Measurements from ENCODE around the gene AACS. TPM values are rescaled to one million over a fixed set of nuclear protein-coding genes. Genes with fewer than 3 reads are reported as not detected.
"Not testable (repeated sequence)": the region's sequence is repeated elsewhere in the genome, so short reads cannot be mapped to it uniquely, and the experiment has no call there.

AACS gene
- total RNA-seq, 3 donors from 2014 or later (not counting 1 experiment from before 2014, with no cell fraction given): 14.6 to 20.4 (median 18.1) TPM

GRCh38 chr12:125071456-125071855 is 6.2 kb downstream of the AACS start:
- Mint-ChIP-seq H3K27ac (no peak overlapping the region), H3K4me1 (peaks cover 8 to 10% of the 10 kb centered on the region in 2 donors), H3K36me3 (peaks cover 3% of the 10 kb centered on the region), H3K4me3 (no peak overlapping the region), H3K27me3 (ENCODE audit: low read depth in 2 of 2) (no peaks in the 10 kb centered on the region), H3K9me3 (no peaks in the 10 kb centered on the region)
- Histone ChIP-seq H3K36me3 (ENCODE audit: control insufficient read depth, insufficient read depth, low read length) (peaks cover 2% of the 10 kb centered on the region), H3K4me3 (ENCODE audit: low read length) (no peak overlapping the region), H3K4me1 (ENCODE audit: control insufficient read depth, insufficient read depth, low read length) (no peaks in the 10 kb centered on the region), H3K27me3 (ENCODE audit: control insufficient read depth, insufficient read depth, low read length) (no peaks in the 10 kb centered on the region), H3K27ac (ENCODE audit: low read length) (no peak overlapping the region), H3K9me3 (ENCODE audit: control insufficient read depth, insufficient read depth, low read length) (no peaks in the 10 kb centered on the region)
- intact Hi-C loops (cut with micrococcal nuclease): no loop called here
- TF ChIP-seq, protein P1, sequence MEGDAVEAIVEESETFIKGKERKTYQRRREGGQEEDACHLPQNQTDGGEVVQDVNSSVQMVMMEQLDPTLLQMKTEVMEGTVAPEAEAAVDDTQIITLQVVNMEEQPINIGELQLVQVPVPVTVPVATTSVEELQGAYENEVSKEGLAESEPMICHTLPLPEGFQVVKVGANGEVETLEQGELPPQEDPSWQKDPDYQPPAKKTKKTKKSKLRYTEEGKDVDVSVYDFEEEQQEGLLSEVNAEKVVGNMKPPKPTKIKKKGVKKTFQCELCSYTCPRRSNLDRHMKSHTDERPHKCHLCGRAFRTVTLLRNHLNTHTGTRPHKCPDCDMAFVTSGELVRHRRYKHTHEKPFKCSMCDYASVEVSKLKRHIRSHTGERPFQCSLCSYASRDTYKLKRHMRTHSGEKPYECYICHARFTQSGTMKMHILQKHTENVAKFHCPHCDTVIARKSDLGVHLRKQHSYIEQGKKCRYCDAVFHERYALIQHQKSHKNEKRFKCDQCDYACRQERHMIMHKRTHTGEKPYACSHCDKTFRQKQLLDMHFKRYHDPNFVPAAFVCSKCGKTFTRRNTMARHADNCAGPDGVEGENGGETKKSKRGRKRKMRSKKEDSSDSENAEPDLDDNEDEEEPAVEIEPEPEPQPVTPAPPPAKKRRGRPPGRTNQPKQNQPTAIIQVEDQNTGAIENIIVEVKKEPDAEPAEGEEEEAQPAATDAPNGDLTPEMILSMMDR (IDR thresholded peaks at IDR 0.05): no peak
- WGBS (ENCODE audit: insufficient coverage): 90% methylated on average over 12 of the region's 12 CpGs
- ATAC-seq (no peak), DNase-seq (no peak)

DNA sequence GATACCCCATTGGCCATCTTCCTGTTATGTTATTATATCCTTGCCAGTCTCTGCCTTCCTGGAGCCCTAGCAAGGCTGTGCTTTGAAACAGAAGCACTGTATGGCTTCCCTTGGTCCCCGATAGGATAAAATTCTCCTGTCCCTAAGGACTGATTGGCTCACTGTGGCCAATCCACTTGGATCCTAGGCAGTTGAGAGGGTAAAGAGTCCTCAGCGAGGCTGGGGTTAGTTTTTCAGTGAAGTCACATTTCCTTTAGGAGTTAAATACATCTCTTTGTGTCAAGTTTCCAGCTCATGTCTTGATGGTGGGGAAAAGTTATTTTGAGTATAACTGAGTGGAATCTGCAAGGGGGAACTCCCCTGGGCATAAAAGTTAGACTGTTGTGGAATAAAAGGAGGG is 7.3 kb downstream of the AACS start:
- Histone ChIP-seq H3K4me3 (ENCODE audit: low read length) (no peak overlapping the region), H3K27ac (ENCODE audit: low read length) (no peak overlapping the region), H3K9me3 (ENCODE audit: control insufficient read depth, insufficient read depth, low read length) (no peaks in the 10 kb centered on the region), H3K27me3 (ENCODE audit: control insufficient read depth, insufficient read depth, low read length) (no peaks in the 10 kb centered on the region), H3K36me3 (ENCODE audit: control insufficient read depth, insufficient read depth, low read length) (peaks cover 6% of the 10 kb centered on the region), H3K4me1 (ENCODE audit: control insufficient read depth, insufficient read depth, low read length) (no peaks in the 10 kb centered on the region)
- intact Hi-C loops (cut with micrococcal nuclease): no loop called here
- TF ChIP-seq, protein P1 (IDR thresholded peaks at IDR 0.05): no peak
- H3K36me3 Mint-ChIP-seq: peaks cover 5% of the 10 kb centered on the region
- no peak overlapping the region for H3K27ac Mint-ChIP-seq
- ATAC-seq (no peak), DNase-seq (no peak)
- 92% methylated on average over 2 of the region's 2 CpGs for WGBS (ENCODE audit: insufficient coverage)
- no peaks in the 10 kb centered on the region for H3K27me3 Mint-ChIP-seq (ENCODE audit: low read depth in 2 of 2)
- no peak overlapping the region for H3K4me3 Mint-ChIP-seq
- H3K4me1 Mint-ChIP-seq: no peaks in the 10 kb centered on the region
- H3K9me3 Mint-ChIP-seq: no peaks in the 10 kb centered on the region

DNA sequence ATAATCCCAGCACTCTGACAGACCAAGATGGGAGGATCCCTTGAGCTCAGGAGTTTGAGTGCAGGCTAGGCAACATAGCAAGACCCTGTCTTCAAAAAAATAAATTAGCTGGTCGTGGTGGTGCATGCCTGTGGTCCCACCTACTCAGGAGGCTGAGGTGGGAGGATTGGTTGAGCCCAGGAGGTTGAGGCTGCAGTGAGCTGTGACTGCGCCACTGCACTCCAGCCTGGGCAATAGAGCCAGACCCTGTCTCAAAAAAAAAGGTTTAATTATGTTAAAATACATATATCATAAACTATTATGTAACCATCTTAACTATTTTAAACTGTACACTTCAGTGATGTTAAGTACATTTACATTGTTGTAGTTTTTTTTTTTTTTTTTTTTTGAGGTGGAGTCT is 9.1 kb downstream of the AACS start:
- H3K4me3 Mint-ChIP-seq; H3K4me1 Mint-ChIP-seq; DNase-seq; H3K9me3 ChIP-seq (ENCODE audit: control insufficient read depth, insufficient read depth, low read length); H3K36me3 Mint-ChIP-seq; H3K27me3 ChIP-seq (ENCODE audit: control insufficient read depth, insufficient read depth, low read length); intact Hi-C loops (cut with micrococcal nuclease); H3K9me3 Mint-ChIP-seq; H3K4me1 ChIP-seq (ENCODE audit: control insufficient read depth, insufficient read depth, low read length); H3K27ac ChIP-seq (ENCODE audit: low read length); H3K27ac Mint-ChIP-seq; ATAC-seq; H3K27me3 Mint-ChIP-seq (ENCODE audit: low read depth in 2 of 2); H3K36me3 ChIP-seq (ENCODE audit: control insufficient read depth, insufficient read depth, low read length); H3K4me3 ChIP-seq (ENCODE audit: low read length): not testable (repeated sequence)
- WGBS (ENCODE audit: insufficient coverage): 57% methylated on average over 1 of the region's 2 CpGs

DNA sequence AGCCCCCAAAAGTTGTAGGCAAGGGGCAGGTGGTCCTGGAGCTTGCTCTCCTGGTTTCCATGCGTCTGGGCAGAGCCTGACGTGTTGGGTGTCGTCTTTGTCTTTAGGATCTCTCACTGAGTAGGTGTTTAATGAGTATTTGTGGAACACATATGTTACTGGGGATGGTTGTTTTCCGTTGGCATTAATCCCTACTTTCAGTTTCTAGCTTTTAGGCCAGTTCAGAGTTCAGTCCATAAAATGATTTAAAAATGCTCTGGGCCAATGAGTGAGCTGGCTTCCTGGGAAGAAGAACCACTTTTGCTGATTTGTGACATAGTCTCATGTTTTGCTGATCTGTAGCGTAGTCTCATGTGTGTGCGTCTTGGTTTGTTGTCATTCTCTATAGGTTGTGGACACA is 10.9 kb downstream of the AACS start:
- TF ChIP-seq, protein P1 (IDR thresholded peaks at IDR 0.05): no peak
- ATAC-seq (no peak), DNase-seq (no peak)
- Mint-ChIP-seq H3K27me3 (ENCODE audit: low read depth in 2 of 2) (no peaks in the 10 kb centered on the region), H3K27ac (no peak overlapping the region), H3K36me3 (peaks cover 5% of the 10 kb centered on the region), H3K4me3 (no peak overlapping the region), H3K9me3 (no peaks in the 10 kb centered on the region), H3K4me1 (no peaks in the 10 kb centered on the region)
- Histone ChIP-seq H3K4me3 (ENCODE audit: low read length) (no peak overlapping the region), H3K4me1 (ENCODE audit: control insufficient read depth, insufficient read depth, low read length) (no peaks in the 10 kb centered on the region), H3K27ac (ENCODE audit: low read length) (no peak overlapping the region), H3K27me3 (ENCODE audit: control insufficient read depth, insufficient read depth, low read length) (no peaks in the 10 kb centered on the region), H3K9me3 (ENCODE audit: control insufficient read depth, insufficient read depth, low read length) (no peaks in the 10 kb centered on the region), H3K36me3 (ENCODE audit: control insufficient read depth, insufficient read depth, low read length) (peaks cover 6% of the 10 kb centered on the region)
- intact Hi-C loops (cut with micrococcal nuclease): no loop called here
- 97% methylated on average over 6 of the region's 6 CpGs for WGBS (ENCODE audit: insufficient coverage)

All from natural killer cell (primary cell).